Right lung (tissue), 5 donors: ENCODE results near the gene KIAA0319L. TPM values are rescaled to one million over a fixed set of nuclear protein-coding genes. Genes with fewer than 3 reads are reported as not detected.

ENCODE experiments used
- DNase-seq, 2 donors: peaks; one replicate each; pipeline ENCODE4 v3.0.0-alpha.2; 2013
- polyA plus RNA-seq, 5 donors: library from polyadenylated mRNA; unstranded; fragments of 120-200 nt; gene quantifications; one replicate each; pipeline versions ENCODE4 v1.2.1 to v1.2.3, GENCODE V29; 2013; ENCODE audit warnings: inconsistent platforms in 1 of 5, low replicate concordance in 1 of 5; ENCODE audit not compliant: insufficient read length in 5 of 5, insufficient read depth in 1 of 5

KIAA0319L gene
- polyA plus RNA-seq, 5 donors, result 68.7 to 103 (median 88.2) TPM

DNA sequence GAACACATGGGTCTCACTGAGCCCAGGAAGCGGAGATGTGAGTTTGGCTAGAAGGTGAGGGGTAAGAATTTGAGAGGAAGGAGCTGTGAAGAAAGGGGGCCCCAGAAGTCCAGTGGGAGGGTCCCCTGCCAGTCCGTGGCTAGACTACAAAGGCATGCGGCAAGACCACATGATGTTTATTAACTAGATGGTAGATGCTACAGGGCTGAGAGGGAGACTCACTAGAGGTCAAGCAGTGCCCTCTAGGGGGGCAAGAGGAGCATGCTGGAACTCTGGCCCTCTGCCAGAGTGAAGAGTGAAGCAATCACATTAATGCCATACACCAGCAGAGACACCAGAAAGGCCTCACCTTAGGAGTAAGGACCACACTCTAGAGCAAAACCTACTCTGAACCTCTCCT, 12.2 kb downstream of the KIAA0319L start:
- DNase-seq, result no peak

DNA sequence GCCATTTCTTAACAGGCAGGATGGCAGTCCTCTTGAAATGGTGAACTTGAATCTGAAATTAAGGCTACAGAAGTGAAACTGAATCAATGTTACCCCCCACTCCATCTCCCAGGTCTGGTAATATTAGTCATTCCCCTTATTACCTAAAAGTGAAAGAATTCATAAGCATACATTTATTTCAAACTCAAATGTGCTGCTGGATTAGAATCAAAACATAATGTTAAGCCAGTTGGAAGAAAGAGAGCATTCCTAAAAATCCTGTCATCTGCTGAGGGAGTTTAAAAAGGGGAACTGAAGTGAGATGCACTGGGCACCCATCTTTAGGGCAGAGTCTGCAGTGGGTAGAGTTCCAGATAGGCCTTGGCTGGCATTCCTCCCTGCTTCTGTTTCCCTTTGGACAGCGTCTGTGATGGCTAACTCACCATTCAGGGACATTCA, 17.4 kb downstream of the KIAA0319L start:
- DNase-seq, result no peak

DNA sequence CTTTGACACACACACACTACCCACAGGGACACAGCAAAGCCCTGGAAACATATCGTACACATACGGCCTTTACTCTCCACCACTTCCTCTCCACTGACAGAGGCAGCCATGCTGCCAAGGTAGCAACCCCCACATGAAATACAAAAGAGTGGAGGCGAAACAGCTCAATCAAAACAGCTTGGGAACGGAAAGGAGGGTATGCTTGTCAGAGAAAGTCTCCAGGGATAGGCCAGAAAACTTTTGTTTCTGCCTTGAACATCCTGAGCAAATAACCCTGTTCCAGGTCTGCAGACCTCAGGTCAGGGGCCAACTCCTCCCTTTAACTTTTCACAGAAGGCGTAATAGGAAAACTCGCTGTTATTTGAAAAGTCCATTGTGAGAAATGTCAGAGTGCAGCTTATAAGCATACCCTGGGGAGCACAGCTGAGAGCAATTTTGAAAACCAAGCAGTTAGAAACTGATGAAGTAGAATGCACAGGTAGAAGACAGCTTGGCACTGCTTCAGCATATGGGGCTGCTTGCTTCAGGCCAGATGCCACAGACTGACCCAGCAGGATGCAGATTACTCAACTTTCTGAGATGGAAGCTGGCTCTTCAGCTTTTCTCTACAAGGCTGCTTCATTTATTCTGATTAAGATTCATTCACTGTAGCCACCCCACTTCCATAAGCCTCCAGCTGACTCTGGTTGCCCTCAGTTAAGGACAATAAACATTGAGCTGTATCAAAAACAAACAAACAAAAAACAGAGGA, 18.0 kb downstream of the KIAA0319L start:
- no peak for DNase-seq

GRCh38 chr1:35537806-35538205, 19.4 kb downstream of the KIAA0319L start:
- DNase-seq, result no peak

DNA sequence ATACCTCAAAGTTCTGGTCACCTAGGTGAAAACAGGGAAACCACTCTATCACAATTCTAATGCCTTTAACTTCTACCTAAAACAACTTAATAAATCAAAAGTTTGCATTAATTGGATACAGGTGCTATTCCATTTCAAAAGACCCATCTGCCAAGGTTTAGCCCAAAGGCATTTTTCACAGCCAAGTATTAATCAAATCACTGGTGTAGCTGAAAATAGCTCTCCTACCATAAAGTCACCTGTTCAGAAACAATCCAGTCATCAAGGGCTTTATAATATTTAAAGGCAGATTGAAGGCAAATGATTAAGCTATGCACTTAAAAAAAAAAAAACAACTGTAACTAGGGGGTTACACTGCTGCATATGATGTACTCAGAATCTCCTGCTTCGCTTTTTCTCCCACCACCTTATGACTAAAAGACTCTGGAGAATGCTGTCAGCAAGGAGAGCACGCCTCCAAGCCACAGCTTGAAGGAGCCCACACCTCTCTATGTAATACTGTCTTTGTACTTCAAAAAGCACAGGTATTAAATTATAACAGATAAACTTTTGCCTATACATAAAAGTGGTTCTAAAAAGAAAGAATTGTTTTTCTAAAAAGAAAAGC, 20.5 kb downstream of the KIAA0319L start:
- no peak for DNase-seq

- DNase-seq, result no peak
These were observed 22.0 kb downstream of the KIAA0319L start for GRCh38 chr1:35535243-35535642.

DNA sequence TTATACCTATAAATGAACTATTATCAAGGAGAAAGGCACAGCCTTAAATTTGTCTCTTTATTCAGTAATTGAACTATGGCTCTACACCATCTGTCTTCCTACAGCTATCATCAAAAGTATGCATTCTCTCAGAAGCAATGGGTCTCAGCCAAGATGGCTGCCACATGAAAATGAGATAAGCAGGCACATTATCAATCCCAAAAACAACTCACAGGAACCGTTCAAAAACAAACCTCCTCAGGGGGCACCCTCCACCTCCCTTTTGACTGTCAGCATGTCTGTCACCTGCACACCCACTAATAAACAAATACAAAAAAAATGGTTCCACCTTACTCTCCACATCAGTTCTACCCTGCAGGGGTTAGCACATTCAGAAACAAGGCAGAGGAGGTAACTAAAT, 23.6 kb downstream of the KIAA0319L start:
- no peak for DNase-seq

DNA sequence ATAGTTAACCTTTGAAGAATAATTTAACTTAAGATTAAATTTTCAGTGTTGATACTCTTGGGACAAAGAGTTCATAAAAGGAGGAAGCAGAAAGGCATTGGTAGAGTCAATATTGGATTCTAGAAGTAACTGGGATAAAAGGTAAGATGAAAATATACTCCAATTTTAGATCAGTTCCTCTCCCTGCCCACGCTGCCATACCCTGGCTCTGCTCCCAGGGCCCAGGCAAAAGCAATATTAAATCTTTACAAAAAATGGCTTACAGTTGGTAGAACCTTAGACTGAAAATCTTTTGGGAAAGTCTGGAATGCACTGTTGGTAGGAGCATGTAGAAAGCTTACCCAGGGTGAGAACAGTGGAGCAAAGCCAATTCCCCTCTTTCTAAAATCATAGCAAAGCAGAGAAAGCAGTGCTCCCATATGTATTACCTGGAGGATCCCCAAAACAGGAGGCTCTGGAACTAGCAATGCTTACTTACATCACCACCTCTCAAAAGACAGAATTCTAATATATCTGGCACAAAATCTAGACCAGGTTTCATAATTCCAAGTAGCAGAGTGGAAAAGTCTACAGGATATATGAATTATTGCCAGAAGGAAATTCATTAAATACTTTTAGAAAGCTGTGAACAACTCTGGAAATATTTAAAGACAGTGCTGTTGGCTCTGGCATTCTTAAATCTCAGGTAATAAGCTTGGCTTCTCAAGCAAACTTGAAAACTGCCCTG, 24.5 kb downstream of the KIAA0319L start:
- no peak for DNase-seq

DNA sequence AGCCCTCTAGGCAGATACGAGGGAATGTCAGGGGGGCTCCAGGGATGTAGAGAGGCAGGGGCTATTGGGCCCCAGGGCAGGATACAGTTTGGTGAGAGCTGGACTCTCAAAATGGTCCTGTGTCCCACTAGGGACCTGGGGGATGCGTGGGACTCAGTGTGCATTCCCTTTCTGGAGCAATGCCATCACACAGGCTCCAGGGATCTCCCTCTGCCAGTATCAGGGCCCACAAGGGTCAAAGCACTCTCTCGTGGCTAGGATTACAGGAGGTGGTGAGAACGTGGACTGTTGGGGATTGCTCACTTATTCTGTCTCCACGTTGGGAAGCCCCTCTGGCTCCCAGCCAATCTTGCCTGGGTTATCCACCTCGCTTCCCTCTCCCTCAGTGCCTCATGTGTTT, 25.8 kb downstream of the KIAA0319L start:
- no peak for DNase-seq

- no peak for DNase-seq
These were observed 26.3 kb downstream of the KIAA0319L start for GRCh38 chr1:35530946-35531345.

GRCh38 chr1:35530168-35530567, 27.0 kb downstream of the KIAA0319L start:
- DNase-seq, result no peak

- peak; percentile 15 to 28 for DNase-seq
These were observed 33.1 kb downstream of the KIAA0319L start for GRCh38 chr1:35524106-35524505.

DNA sequence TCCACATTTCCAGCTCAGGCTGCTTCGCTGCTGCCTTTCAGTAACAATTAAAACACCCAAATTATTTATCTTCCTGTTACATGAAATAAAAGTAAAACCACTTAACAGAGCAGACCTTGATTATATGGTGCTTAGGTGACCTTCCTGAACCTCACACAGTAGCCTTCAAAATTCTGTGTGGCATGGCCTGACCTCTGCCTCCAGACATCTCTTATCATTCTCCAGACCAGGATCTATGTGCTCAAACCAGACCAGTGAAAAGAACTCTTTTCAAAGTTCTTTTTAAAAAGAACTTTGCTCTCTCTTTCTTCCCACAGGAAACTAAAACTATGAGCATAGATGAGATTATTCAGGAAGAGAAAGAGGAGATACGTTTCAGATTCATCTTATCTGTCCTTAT, 37.8 kb downstream of the KIAA0319L start:
- DNase-seq, result no peak

DNA sequence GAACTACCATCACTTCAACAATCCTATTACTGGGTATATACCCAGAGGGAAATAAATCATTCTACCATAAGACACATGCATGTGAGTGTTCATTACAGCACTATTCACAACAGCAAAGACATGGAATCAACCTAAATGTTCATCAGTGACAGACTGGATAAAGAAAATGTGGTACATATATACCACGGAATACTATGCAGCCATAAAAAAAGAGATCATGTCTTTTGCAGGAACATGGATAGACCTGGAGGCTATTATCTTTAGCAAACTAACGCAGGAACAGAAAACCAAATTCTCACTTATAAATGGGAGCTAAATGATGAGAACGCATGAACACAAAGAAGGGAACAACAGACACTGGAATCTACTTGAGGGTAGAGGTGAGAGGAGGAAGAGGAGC, 39.0 kb downstream of the KIAA0319L start:
- no peak for DNase-seq

DNA sequence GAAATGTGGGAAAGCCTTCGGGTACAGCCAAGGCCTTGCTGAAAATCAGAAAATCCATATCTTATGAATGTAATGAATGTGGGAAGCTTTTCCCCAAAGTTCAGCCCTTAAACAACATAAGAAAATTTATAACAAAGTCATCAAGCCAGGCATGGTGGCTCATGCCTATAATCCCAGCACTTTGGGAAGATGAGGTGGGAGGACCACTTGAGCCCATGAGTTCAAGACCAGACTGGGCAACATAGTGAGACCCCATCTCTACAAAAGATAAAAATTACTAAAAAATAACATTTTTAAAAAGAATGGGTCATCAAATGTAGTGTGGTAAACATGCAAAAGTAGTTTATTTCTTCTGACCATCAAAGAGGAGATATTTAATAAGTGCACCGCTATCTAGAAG, 45.9 kb downstream of the KIAA0319L start:
- DNase-seq, result no peak

- no peak for DNase-seq
These were observed 47.6 kb downstream of the KIAA0319L start for GRCh38 chr1:35509558-35509957.

GRCh38 chr1:35507947-35508346, 49.3 kb downstream of the KIAA0319L start:
- DNase-seq, result no peak

GRCh38 chr1:35506960-35507912, 50.0 kb downstream of the KIAA0319L start:
- no peak for DNase-seq

GRCh38 chr1:35505911-35506798, 51.0 kb downstream of the KIAA0319L start:
- no peak for DNase-seq

DNA sequence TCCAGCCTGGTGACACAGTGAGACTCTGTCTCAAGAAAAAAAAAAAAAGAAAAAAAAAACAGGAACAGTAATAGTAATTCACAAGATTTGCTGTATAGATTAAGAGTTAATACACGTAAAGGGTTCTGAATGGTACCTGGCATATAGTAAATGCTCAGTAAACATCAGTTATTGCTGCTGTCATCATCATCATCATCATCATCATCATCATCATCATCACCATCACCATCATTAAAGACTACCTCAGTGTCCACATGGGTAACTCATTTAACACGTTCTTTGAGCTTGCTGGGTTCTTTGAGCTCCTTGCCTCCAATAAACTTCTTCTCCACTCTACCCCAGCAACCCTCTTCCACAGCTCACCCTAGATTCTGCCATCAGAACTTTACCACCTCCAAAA, 55.0 kb downstream of the KIAA0319L start:
- DNase-seq, result no peak

- no peak for DNase-seq
These were observed 56.8 kb downstream of the KIAA0319L start for GRCh38 chr1:35500439-35500838.
